ENCODE data around the gene VWA5B2.

DNA sequence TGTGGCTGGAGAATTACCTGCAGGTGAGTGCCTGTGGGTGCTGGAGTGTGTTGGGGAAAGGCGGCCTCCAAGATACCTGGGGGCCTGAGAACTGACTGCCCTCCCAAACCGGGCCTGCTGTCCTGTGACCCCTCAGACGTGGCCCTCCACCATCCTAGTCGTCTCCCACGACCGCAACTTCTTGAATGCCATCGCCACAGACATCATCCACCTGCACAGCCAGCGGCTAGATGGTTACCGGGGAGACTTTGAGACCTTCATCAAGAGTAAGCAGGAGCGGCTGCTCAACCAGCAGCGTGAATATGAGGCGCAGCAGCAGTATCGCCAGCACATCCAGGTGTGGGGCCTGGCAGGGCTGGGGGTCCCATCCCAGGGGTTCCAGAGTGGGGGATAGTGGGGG is 40.0 kb upstream of the VWA5B2 start:
- TF ChIP-seq CTCF (IDR thresholded peaks at IDR 0.05; ENCODE audit: poor library complexity, severe bottlenecking) (no peak), EZH2 (IDR thresholded peaks at IDR 0.05; ENCODE audit: borderline replicate concordance, insufficient read depth, low read length, poor library complexity, severe bottlenecking) (no peak), TAF1 (IDR thresholded peaks at IDR 0.05; ENCODE audit: low read depth) (no peak), POLR2AphosphoS5 (IDR thresholded peaks at IDR 0.05) (no peak), MXI1 (conservative IDR thresholded peaks at IDR 0.05; ENCODE audit: poor library complexity, severe bottlenecking) (no peak), REST (IDR thresholded peaks at IDR 0.05; ENCODE audit: borderline replicate concordance) (no peak), RAD21 (conservative IDR thresholded peaks at IDR 0.05) (no peak)

Measured in neural cell (in vitro differentiated cells).